NB4 (cell line): ENCODE results near the gene PLA2G15.

Experiments used
- DNase-seq: peaks from one replicate; pipeline ENCODE4 v3.0.0; 2010; ENCODE audit warnings: low read depth
- H3K4me3 ChIP-seq: one replicate; pipeline ENCODE4 v1.5.1; 2011; ENCODE audit warnings: mild to moderate bottlenecking, low read depth, low read length, moderate library complexity
- CTCF ChIP-seq: IDR thresholded peaks from one replicate; pipeline ENCODE4 v1.5.1; 2012; ENCODE audit warnings: low read depth, low read length
- MAX ChIP-seq: IDR thresholded peaks from 2 replicates; pipeline ENCODE4 v1.6.1; 2011; ENCODE audit warnings: low read depth, low read length
- MYC ChIP-seq: IDR thresholded peaks from 2 replicates; pipeline ENCODE4 v1.6.1; 2011; ENCODE audit warnings: low read depth, low read length
- POLR2A ChIP-seq: IDR thresholded peaks from 2 replicates; pipeline ENCODE4 v1.6.1; 2011; ENCODE audit warnings: mild to moderate bottlenecking; ENCODE audit not compliant: insufficient read length; ENCODE audit errors: extremely low read depth

Gene PLA2G15

GRCh38 chr16:68252383-68252782 lies 7.2 kb downstream of the PLA2G15 start:
- TF ChIP-seq MAX (no peak), POLR2A (no peak), CTCF (no peak), MYC (no peak)
- H3K4me3 ChIP-seq = no peak overlapping the region
- DNase-seq = no peak

- TF ChIP-seq MYC (no peak), MAX (no peak), CTCF (no peak), POLR2A (no peak)
- H3K4me3 ChIP-seq = no peak overlapping the region
- no peak for DNase-seq
Measured at GRCh38 chr16:68253721-68254120, 8.5 kb downstream of the PLA2G15 start.

- TF ChIP-seq CTCF (no peak), POLR2A (no peak), MYC (no peak), MAX (no peak)
- DNase-seq = no peak
- H3K4me3 ChIP-seq = no peak overlapping the region
Measured at GRCh38 chr16:68255712-68256111, 10.5 kb downstream of the PLA2G15 start.

GRCh38 chr16:68257251-68257905 lies 12.2 kb downstream of the PLA2G15 start:
- TF ChIP-seq CTCF (no peak), POLR2A (no peak), MAX (peak; percentile 64), MYC (peak; percentile 64)
- peak; percentile 94 for DNase-seq
- no peak overlapping the region for H3K4me3 ChIP-seq

- no peak overlapping the region for H3K4me3 ChIP-seq
- TF ChIP-seq CTCF = no peak
- no peak for TF ChIP-seq POLR2A
- TF ChIP-seq MYC = no peak
- no peak for TF ChIP-seq MAX
- DNase-seq = peak; percentile 71
Measured at GRCh38 chr16:68257906-68258800, 13.0 kb downstream of the PLA2G15 start.
